Parathyroid adenoma (tissue), 2 donors: Measurements from ENCODE around the gene SNRNP48.

ENCODE experiments used
- H2AFZ ChIP-seq: fragments of 300-600 bp; sonication (generic); one replicate; pipeline ENCODE4 v1.7.0; 2017; ENCODE audit warnings: antibody characterized with exemption, mild to moderate bottlenecking
- H3K27ac ChIP-seq: fragments of 300-600 bp; sonication (generic); one replicate; pipeline ENCODE4 v1.7.0; 2017
- H3K27me3 ChIP-seq: fragments of 300-600 bp; sonication (generic); one replicate; pipeline ENCODE4 v1.7.0; 2017; ENCODE audit warnings: low read length; ENCODE audit not compliant: control insufficient read depth, insufficient read depth
- H3K36me3 ChIP-seq: fragments of 300-600 bp; sonication (generic); one replicate; pipeline ENCODE4 v1.7.0; 2017; ENCODE audit warnings: low read length; ENCODE audit not compliant: control insufficient read depth, insufficient read depth
- H3K4me1 ChIP-seq: fragments of 300-600 bp; sonication (generic); one replicate; pipeline ENCODE4 v1.7.0; 2017; ENCODE audit warnings: control low read depth
- H3K4me2 ChIP-seq: fragments of 300-600 bp; sonication (generic); one replicate; pipeline ENCODE4 v1.7.0; 2017; ENCODE audit warnings: low read length
- H3K4me3 ChIP-seq: fragments of 300-600 bp; sonication (generic); one replicate; pipeline ENCODE4 v1.7.0; 2017; ENCODE audit warnings: low read depth, low read length
- H3K79me2 ChIP-seq: fragments of 300-600 bp; sonication (generic); one replicate; pipeline ENCODE4 v1.7.0; 2017; ENCODE audit warnings: control low read depth
- H3K9ac ChIP-seq: fragments of 300-600 bp; sonication (generic); one replicate; pipeline ENCODE4 v1.7.0; 2017; ENCODE audit warnings: mild to moderate bottlenecking
- H3K9me3 ChIP-seq: fragments of 300-600 bp; sonication (generic); one replicate; pipeline ENCODE4 v1.7.0; 2017; ENCODE audit warnings: low read length; ENCODE audit not compliant: control insufficient read depth
- CTCF ChIP-seq: fragments of 300-600 bp; sonication (generic); IDR thresholded peaks from one replicate; pipeline ENCODE4 v1.7.0; 2017; ENCODE audit warnings: antibody characterized with exemption, mild to moderate bottlenecking
- donor health status: primary hyperparathyroidism.

SNRNP48 gene

DNA sequence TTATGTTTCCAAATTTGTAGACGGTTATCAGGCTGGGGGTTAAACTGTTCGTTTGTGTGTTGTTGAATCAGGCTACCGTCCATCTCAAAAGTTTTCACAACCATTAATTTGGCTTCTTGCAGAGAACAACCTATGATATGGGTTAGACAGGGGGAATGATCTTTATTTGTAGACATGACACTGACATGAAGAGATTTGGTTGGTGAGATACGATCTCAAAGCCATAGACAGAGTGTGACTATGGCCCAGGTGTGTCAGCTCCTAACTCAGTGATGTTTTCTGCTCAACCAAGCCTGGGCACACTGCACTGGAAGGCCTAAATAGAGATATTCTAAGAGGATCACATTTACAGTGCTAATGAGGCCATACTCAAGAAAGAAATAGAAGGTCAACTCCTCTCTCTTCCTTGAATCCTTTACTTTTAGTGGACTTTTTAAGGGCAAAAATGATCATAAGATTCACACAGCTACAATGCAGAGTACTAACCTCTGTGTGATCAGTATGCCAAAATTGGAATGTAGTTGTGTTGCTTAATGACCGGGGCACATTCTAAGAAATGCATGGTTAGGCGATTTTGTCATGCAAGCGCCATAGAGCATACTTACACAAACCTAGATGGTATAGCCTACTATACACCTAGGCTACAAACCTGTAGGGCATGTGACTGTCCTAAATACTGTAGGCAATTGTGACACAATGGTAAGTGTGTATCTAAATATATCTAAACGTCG is 17.6 kb upstream of the SNRNP48 start:
- H3K4me2 ChIP-seq = no peak overlapping the region
- no peaks in the 10 kb centered on the region for H3K4me1 ChIP-seq
- no peak overlapping the region for H3K4me3 ChIP-seq
- no peak overlapping the region for H3K9ac ChIP-seq
- no peak overlapping the region for H3K27ac ChIP-seq
- no peaks in the 10 kb centered on the region for H3K9me3 ChIP-seq
- no peaks in the 10 kb centered on the region for H3K36me3 ChIP-seq
- no peak overlapping the region for H2AFZ ChIP-seq
- no peak for TF ChIP-seq CTCF
- no peaks in the 10 kb centered on the region for H3K27me3 ChIP-seq
- H3K79me2 ChIP-seq = no peaks in the 10 kb centered on the region

GRCh38 chr6:7574500-7574899 is 15.5 kb upstream of the SNRNP48 start:
- Histone ChIP-seq H3K4me1 (no peaks in the 10 kb centered on the region), H3K9me3 (no peaks in the 10 kb centered on the region), H3K4me3 (no peak overlapping the region), H3K36me3 (no peaks in the 10 kb centered on the region), H3K4me2 (no peak overlapping the region), H2AFZ (no peak overlapping the region), H3K9ac (no peak overlapping the region), H3K27ac (no peak overlapping the region), H3K27me3 (no peaks in the 10 kb centered on the region), H3K79me2 (no peaks in the 10 kb centered on the region)
- TF ChIP-seq CTCF = no peak

DNA sequence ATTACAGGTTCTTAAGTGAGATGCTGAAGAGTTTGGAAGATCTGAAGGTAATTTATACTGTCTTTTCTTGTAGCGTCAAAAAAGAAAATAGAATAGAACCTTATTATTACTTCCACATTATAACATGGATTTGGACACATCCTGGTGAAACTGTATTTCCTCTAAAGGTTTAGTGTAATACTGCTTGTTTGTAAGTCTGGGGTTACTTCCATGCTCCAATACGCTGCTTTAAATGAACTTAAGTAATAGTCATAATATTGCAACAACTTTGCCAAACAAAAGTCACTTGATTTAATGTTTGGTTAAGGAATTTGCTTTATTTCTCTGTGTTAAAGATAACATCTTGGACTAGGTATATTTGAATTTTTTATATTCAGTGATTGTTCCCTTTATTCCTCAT is 11.5 kb upstream of the SNRNP48 start:
- no peaks in the 10 kb centered on the region for H3K36me3 ChIP-seq

DNA sequence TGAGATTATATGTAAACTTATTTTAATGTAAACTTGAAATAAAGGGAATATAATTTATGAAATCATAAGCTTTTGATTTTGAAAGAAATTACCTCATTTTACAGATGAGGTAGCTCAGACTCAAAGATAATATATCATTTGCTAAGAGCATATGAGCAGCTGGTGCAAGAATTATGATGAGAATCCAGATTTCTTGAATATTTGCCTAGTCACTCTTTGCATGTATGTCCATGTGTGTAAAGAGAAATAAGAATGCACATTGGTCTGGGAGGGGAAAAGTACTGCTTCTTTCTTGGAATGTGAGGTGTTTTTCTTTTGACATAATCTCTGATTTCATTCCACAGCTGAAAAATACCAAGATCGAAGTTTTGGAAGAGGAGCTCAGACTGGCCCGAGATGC is 11.1 kb upstream of the SNRNP48 start:
- H3K36me3 ChIP-seq = no peaks in the 10 kb centered on the region
- H3K79me2 ChIP-seq = no peaks in the 10 kb centered on the region
- H3K4me1 ChIP-seq = peaks cover 5% of the 10 kb centered on the region
- no peaks in the 10 kb centered on the region for H3K9me3 ChIP-seq
- TF ChIP-seq CTCF = no peak
- no peak overlapping the region for H3K27ac ChIP-seq
- H3K4me2 ChIP-seq = no peak overlapping the region
- H3K4me3 ChIP-seq = no peak overlapping the region
- no peak overlapping the region for H3K9ac ChIP-seq
- H2AFZ ChIP-seq = no peak overlapping the region
- no peaks in the 10 kb centered on the region for H3K27me3 ChIP-seq

More for the DNA sequence above, 11.5 kb upstream of the SNRNP48 start:
- H3K9me3 ChIP-seq = no peaks in the 10 kb centered on the region
- H3K27ac ChIP-seq = no peak overlapping the region
- H3K4me3 ChIP-seq = no peak overlapping the region
- TF ChIP-seq CTCF = no peak
- H3K27me3 ChIP-seq = no peaks in the 10 kb centered on the region
- no peak overlapping the region for H2AFZ ChIP-seq
- H3K4me2 ChIP-seq = no peak overlapping the region
- H3K9ac ChIP-seq = no peak overlapping the region
- H3K4me1 ChIP-seq = peaks cover 5% of the 10 kb centered on the region
- H3K79me2 ChIP-seq = no peaks in the 10 kb centered on the region

DNA sequence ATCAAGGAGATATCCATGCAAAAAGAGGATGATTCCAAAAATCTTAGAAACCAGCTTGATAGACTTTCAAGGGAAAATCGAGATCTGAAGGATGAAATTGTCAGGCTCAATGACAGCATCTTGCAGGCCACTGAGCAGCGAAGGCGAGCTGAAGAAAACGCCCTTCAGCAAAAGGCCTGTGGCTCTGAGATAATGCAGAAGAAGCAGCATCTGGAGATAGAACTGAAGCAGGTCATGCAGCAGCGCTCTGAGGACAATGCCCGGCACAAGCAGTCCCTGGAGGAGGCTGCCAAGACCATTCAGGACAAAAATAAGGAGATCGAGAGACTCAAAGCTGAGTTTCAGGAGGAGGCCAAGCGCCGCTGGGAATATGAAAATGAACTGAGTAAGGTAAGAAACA is 10.1 kb upstream of the SNRNP48 start:
- H3K9ac ChIP-seq = no peak overlapping the region
- H2AFZ ChIP-seq = no peak overlapping the region
- H3K36me3 ChIP-seq = no peaks in the 10 kb centered on the region
- H3K4me2 ChIP-seq = no peak overlapping the region
- no peaks in the 10 kb centered on the region for H3K9me3 ChIP-seq
- peaks cover 5% of the 10 kb centered on the region for H3K4me1 ChIP-seq
- no peaks in the 10 kb centered on the region for H3K27me3 ChIP-seq
- no peaks in the 10 kb centered on the region for H3K79me2 ChIP-seq
- no peak overlapping the region for H3K4me3 ChIP-seq
- no peak for TF ChIP-seq CTCF
- no peak overlapping the region for H3K27ac ChIP-seq
